HepG2 (cell line): Measurements from ENCODE around the gene PSRC1. TPM values are rescaled to one million over a fixed set of nuclear protein-coding genes. Genes with fewer than 3 reads are reported as not detected.
A peak's percentile ranks its signal among the peaks of the same experiment; 100 is the strongest.

Experiments used
- ATAC-seq: fragments of 200-7000 bp; cut with Tn5 transposase; 3 replicates; pipeline ENCODE4 v1.9.1; 2020; ENCODE audit warnings: mild to moderate bottlenecking, moderate library complexity
- BruUV-seq: library from RNA; stranded (reverse); fragments of 400-500 nt; replicated peaks from 2 replicates; lab custom pipeline; 2021; lab: Mats Ljungman, UMichigan
- CTCF ChIA-PET: fragments of 300-600 bp; formaldehyde crosslinking; extraction: SDS; loops from one replicate; lab custom pipeline; 2021; ENCODE audit warnings: low total read pairs, inconsistent platforms, low intra/inter-chr PET ratio; lab: Yijun Ruan, JAX
- POLR2A ChIA-PET: fragments of 350-600 bp; sonication (Branson Sonifier 250); formaldehyde crosslinking; loops from one replicate; lab custom pipeline; 2020; ENCODE audit warnings: antibody characterized with exemption, inconsistent platforms; lab: Yijun Ruan, JAX
- DNase-seq: peaks from one replicate; pipeline ENCODE4 v3.0.0-alpha.2; 2015; ENCODE audit warnings: low spot score
- FAIRE-seq: peaks from 3 replicates; lab custom pipeline; 2011; peaks lifted over from hg19 to GRCh38; lab: Jason Lieb, UNC
- H2AFZ ChIP-seq: one replicate; pipeline ENCODE4 v1.6.1; 2011; ENCODE audit warnings: low read length, inconsistent platforms
- H3K27ac ChIP-seq: fragments of 300-600 bp; 3 replicates; pipeline ENCODE4 v1.8.0; 2011; ENCODE audit warnings: mixed run types, mild to moderate bottlenecking, mixed read lengths, low read length, inconsistent platforms; ENCODE audit not compliant: insufficient read depth; ENCODE audit errors: extremely low read length
- H3K27me3 ChIP-seq, 2 experiments: fragments of 200-600 bp in 1 of 2; 2 replicates in 1 of 2; 3 replicates in 1 of 2; pipeline versions ENCODE4 v1.6.0 to v1.8.0; 2011; ENCODE audit warnings: low read length in 2 of 2, mild to moderate bottlenecking in 2 of 2, moderate library complexity in 2 of 2, inconsistent platforms in 1 of 2; ENCODE audit not compliant: insufficient read depth in 2 of 2, control insufficient read depth in 1 of 2
- H3K36me3 ChIP-seq, 2 experiments: fragments of 200-600 bp in 1 of 2; replicated peaks in 1 of 2; 2 replicates in 1 of 2; 3 replicates in 1 of 2; pipeline versions ENCODE4 v1.5.1 to v1.8.0; 2011; ENCODE audit warnings: low read length in 2 of 2, inconsistent platforms in 1 of 2; ENCODE audit not compliant: insufficient read depth in 2 of 2, control insufficient read depth in 1 of 2
- H3K4me1 ChIP-seq: 2 replicates; pipeline ENCODE4 v1.5.1; 2012; ENCODE audit warnings: low read length, inconsistent platforms; ENCODE audit not compliant: insufficient read depth
- H3K4me2 ChIP-seq: 2 replicates; pipeline ENCODE4 v1.6.0; 2011; ENCODE audit warnings: low read depth, low read length, inconsistent platforms
- H3K4me3 ChIP-seq, 3 experiments: fragments of 200-600 bp in 1 of 3; sonication (generic), shearing (Covaris generic) in 1 of 3; replicated peaks in 1 of 3; 2 replicates each; pipeline ENCODE4 v1.5.1; 2011 to 2016; ENCODE audit warnings: low read length in 3 of 3, inconsistent platforms in 2 of 3, low read depth in 2 of 3, mild to moderate bottlenecking in 2 of 3, control low read depth in 1 of 3, mixed read lengths in 1 of 3; ENCODE audit not compliant: insufficient read depth in 1 of 3
- H3K79me2 ChIP-seq: one replicate; pipeline ENCODE4 v1.6.1; 2011; ENCODE audit warnings: low read length, inconsistent platforms; ENCODE audit not compliant: insufficient read depth
- H3K9ac ChIP-seq: 2 replicates; pipeline ENCODE4 v1.6.0; 2011; ENCODE audit warnings: mild to moderate bottlenecking, low read depth, low read length, inconsistent platforms; ENCODE audit not compliant: insufficient read depth
- H3K9me3 ChIP-seq: 2 replicates; pipeline ENCODE4 v1.5.1; 2012; ENCODE audit warnings: mild to moderate bottlenecking, low read length
- H4K20me1 ChIP-seq: 2 replicates; pipeline ENCODE4 v1.6.0; 2011; ENCODE audit warnings: inconsistent platforms, mild to moderate bottlenecking, low read length, moderate library complexity; ENCODE audit not compliant: insufficient read depth
- CAMTA2 ChIP-seq: sonication (generic); formaldehyde crosslinking; IDR thresholded peaks from 2 replicates; pipeline ENCODE4 v1.4.0; 2020; ENCODE audit warnings: mild to moderate bottlenecking, missing genetic modification reagents, borderline replicate concordance
- HNRNPK ChIP-seq: fragments of 200-400 bp; formaldehyde crosslinking; IDR thresholded peaks from 2 replicates; pipeline ENCODE4 v1.6.1; 2018; ENCODE audit warnings: low read length, low read depth, moderate library complexity, mild to moderate bottlenecking; ENCODE audit not compliant: poor library complexity, severe bottlenecking
- HNRNPL ChIP-seq: fragments of 200-400 bp; formaldehyde crosslinking; IDR thresholded peaks from 2 replicates; pipeline ENCODE4 v1.6.1; 2017; ENCODE audit warnings: mild to moderate bottlenecking, low read depth, low read length
- MYC ChIP-seq: sonication (generic); formaldehyde crosslinking; IDR thresholded peaks from 2 replicates; pipeline ENCODE4 v1.9.0; 2021; ENCODE audit warnings: missing genetic modification reagents, borderline replicate concordance
- NFYB ChIP-seq: sonication (generic); formaldehyde crosslinking; IDR thresholded peaks from 2 replicates; pipeline ENCODE4 v1.4.0; 2020; ENCODE audit warnings: missing genetic modification reagents
- POLR2AphosphoS5 ChIP-seq: IDR thresholded peaks from 2 replicates; pipeline ENCODE4 v1.6.1; 2012; ENCODE audit warnings: low read depth, low read length
- RAD51 ChIP-seq: fragments of 450-650 bp; IDR thresholded peaks from 2 replicates; pipeline ENCODE4 v1.6.1; 2016; ENCODE audit warnings: borderline replicate concordance
- RARG ChIP-seq: sonication (generic); formaldehyde crosslinking; IDR thresholded peaks from 2 replicates; pipeline ENCODE4 v1.4.0; 2020; ENCODE audit warnings: low read depth, mild to moderate bottlenecking, missing genetic modification reagents
- SAP130 ChIP-seq: IDR thresholded peaks from 2 replicates; pipeline ENCODE4 v1.6.1; 2016; ENCODE audit warnings: low read depth
- SP1 ChIP-seq, 2 experiments: fragments of 450-650 bp in 1 of 2; sonication (generic) in 1 of 2; formaldehyde crosslinking in 1 of 2; IDR thresholded peaks; 2 replicates each; pipeline versions ENCODE4 v1.4.0 to v1.6.1; 2016 to 2020; ENCODE audit warnings: missing genetic modification reagents in 1 of 2
- ZFP82 ChIP-seq: sonication (generic); formaldehyde crosslinking; IDR thresholded peaks from 2 replicates; pipeline ENCODE4 v1.5.1; 2020; ENCODE audit warnings: mild to moderate bottlenecking, missing genetic modification reagents, borderline replicate concordance
- ZHX1 ChIP-seq: sonication (generic); formaldehyde crosslinking; IDR thresholded peaks from 2 replicates; pipeline ENCODE4 v1.8.1; 2022; ENCODE audit warnings: low read depth, mild to moderate bottlenecking, missing genetic modification reagents
- ZNF549 ChIP-seq: sonication (generic); formaldehyde crosslinking; IDR thresholded peaks from 2 replicates; pipeline ENCODE4 v1.5.0; 2020; ENCODE audit warnings: missing genetic modification reagents
- WGBS: methylation state at CpG from one replicate; pipeline ENCODE4 v1.1.6; 2017; ENCODE audit warnings: low lambda C conversion rate; 5-methylcytosine and 5-hydroxymethylcytosine counted together
- in situ Hi-C: cut with HindIII; loops from 2 replicates; pipeline ENCODE4 v1.10.0; 2017; ENCODE audit warnings: low pct_unique_long_range_greater_than_20kb; ENCODE audit not compliant: extremely low pct_ligation_motif_present
- intact Hi-C: fragments of 100-400 bp; cut with micrococcal nuclease; formaldehyde crosslinking; loops from one replicate; pipeline ENCODE4 v1.10.0; 2022; ENCODE audit not compliant: unreplicated experiment
- polyA plus RNA-seq, 8 experiments: library from polyadenylated mRNA; depleted of rRNA in 3 of 8; stranded (reverse) in 7 of 8; unstranded in 1 of 8; fragments of >200 nt; fragmentation: Illumina TruSeq in 4 of 8; extraction: Trizol in 4 of 8; gene quantifications; 2 replicates each; pipeline versions ENCODE4 v1.2.1 to v1.2.3, GENCODE V29; 2011 to 2016; ENCODE audit warnings: low read depth in 4 of 8, missing spikeins in 1 of 8, mixed read lengths in 1 of 8; ENCODE audit not compliant: insufficient read depth in 1 of 8
- total RNA-seq, 5 experiments: library from RNA; depleted of rRNA; stranded (reverse); fragments of >200 nt; fragmentation: Illumina TruSeq; extraction: Trizol; gene quantifications; 2 replicates each; pipeline ENCODE4 v1.2.3, GENCODE V29; 2016; ENCODE audit warnings: low read depth in 1 of 5
- TF ChIP-seq, protein P1 (sequence below): sonication (generic); formaldehyde crosslinking; IDR thresholded peaks from 2 replicates; pipeline ENCODE4 v1.8.0; 2022; ENCODE audit warnings: missing genetic modification reagents, mild to moderate bottlenecking, borderline replicate concordance
- TF ChIP-seq, protein P2 (sequence below): IDR thresholded peaks from 2 replicates; pipeline ENCODE4 v1.6.1; 2016; ENCODE audit warnings: low read depth
- TF ChIP-seq, protein P3 (sequence below): sonication (generic); formaldehyde crosslinking; IDR thresholded peaks from 2 replicates; pipeline ENCODE4 v1.4.0; 2020; ENCODE audit warnings: missing genetic modification reagents

Gene PSRC1
- total and polyA plus RNA-seq, 2 of the 13 experiments (the other 11 are each of a cell fraction or from before 2014, with no cell fraction given): 28.6 to 30.3 TPM

GRCh38 chr1:109307274-109308021 is 24.5 kb upstream of the PSRC1 start:
- 52% methylated on average over 14 of the region's 14 CpGs for WGBS
- TF ChIP-seq HNRNPK (no peak), CAMTA2 (no peak), ZHX1 (CRISPR knock-in tag) (no peak), NFYB (no peak), RAD51 (no peak), ZNF549 (CRISPR knock-in tag) (no peak), HNRNPL (peak; percentile 85), POLR2AphosphoS5 (peak; percentile 7; the same call in 1 of the 2 replicates), SP1 (IDR thresholded peaks at IDR 0.05) (no peak), SP1 (CRISPR knock-in tag; IDR thresholded peaks at IDR 0.05) (no peak), ZFP82 (CRISPR knock-in tag) (no peak), SAP130 (CRISPR knock-in tag) (peak; percentile 6; the same call in 1 of the 2 replicates), RARG (no peak), MYC (CRISPR knock-in tag) (peak; percentile 3; the same call in 1 of the 2 replicates)
- TF ChIP-seq, protein P1, sequence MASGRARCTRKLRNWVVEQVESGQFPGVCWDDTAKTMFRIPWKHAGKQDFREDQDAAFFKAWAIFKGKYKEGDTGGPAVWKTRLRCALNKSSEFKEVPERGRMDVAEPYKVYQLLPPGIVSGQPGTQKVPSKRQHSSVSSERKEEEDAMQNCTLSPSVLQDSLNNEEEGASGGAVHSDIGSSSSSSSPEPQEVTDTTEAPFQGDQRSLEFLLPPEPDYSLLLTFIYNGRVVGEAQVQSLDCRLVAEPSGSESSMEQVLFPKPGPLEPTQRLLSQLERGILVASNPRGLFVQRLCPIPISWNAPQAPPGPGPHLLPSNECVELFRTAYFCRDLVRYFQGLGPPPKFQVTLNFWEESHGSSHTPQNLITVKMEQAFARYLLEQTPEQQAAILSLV: 0 out of 2 replicates have a peak, but pooled peaks have one; percentile 39
- TF ChIP-seq, protein P2, sequence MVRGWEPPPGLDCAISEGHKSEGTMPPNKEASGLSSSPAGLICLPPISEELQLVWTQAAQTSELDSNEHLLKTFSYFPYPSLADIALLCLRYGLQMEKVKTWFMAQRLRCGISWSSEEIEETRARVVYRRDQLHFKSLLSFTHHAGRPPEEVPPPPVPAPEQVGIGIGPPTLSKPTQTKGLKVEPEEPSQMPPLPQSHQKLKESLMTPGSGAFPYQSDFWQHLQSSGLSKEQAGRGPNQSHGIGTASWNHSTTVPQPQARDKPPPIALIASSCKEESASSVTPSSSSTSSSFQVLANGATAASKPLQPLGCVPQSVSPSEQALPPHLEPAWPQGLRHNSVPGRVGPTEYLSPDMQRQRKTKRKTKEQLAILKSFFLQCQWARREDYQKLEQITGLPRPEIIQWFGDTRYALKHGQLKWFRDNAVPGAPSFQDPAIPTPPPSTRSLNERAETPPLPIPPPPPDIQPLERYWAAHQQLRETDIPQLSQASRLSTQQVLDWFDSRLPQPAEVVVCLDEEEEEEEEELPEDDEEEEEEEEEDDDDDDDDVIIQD: no peak
- TF ChIP-seq, protein P3, sequence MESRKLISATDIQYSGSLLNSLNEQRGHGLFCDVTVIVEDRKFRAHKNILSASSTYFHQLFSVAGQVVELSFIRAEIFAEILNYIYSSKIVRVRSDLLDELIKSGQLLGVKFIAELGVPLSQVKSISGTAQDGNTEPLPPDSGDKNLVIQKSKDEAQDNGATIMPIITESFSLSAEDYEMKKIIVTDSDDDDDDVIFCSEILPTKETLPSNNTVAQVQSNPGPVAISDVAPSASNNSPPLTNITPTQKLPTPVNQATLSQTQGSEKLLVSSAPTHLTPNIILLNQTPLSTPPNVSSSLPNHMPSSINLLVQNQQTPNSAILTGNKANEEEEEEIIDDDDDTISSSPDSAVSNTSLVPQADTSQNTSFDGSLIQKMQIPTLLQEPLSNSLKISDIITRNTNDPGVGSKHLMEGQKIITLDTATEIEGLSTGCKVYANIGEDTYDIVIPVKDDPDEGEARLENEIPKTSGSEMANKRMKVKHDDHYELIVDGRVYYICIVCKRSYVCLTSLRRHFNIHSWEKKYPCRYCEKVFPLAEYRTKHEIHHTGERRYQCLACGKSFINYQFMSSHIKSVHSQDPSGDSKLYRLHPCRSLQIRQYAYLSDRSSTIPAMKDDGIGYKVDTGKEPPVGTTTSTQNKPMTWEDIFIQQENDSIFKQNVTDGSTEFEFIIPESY (CRISPR knock-in tag): 0 out of 2 replicates have a peak, but pooled peaks have one; percentile 49

More at GRCh38 chr1:109307274-109308021, 24.5 kb upstream of the PSRC1 start:
- ChIA-PET CTCF (no interaction called here), POLR2A (interaction anchor here (0.9 to 2.9 kb wide), 7 partner anchors 8 to 91 kb away, joined by 3 to 21 read pairs (median 5); partner anchors contain the start of genes PSRC1 and SORT1)
- H3K27ac ChIP-seq: peak overlapping the region; percentile 24
- no peaks in the 10 kb centered on the region for H4K20me1 ChIP-seq
- intact Hi-C loops: no loop called here
- BruUV-seq: no TSS peak
- H3K36me3 ChIP-seq: peaks cover 0 to 5% of the 10 kb centered on the region in 2 experiments; a peak in 1 of 5 replicates
- in situ Hi-C loops: no loop called here
- no peak for FAIRE-seq
- no peak overlapping the region for H2AFZ ChIP-seq
- peak; percentile 34 for DNase-seq
- peak overlapping the region; percentile 49; the same call in 1 of the 2 replicates for H3K9ac ChIP-seq
- no peaks in the 10 kb centered on the region for H3K79me2 ChIP-seq
- no peaks in the 10 kb centered on the region for H3K27me3 ChIP-seq
- peak overlapping the region in 2 of 3 experiments; percentile 36 to 62; a peak in 3 of 6 replicates for H3K4me3 ChIP-seq
- peaks cover 87% of the 10 kb centered on the region for H3K4me1 ChIP-seq
- ATAC-seq: peak; percentile 28
- H3K9me3 ChIP-seq: no peaks in the 10 kb centered on the region
- peak overlapping the region; percentile 68 for H3K4me2 ChIP-seq
